HG02970 (cell line): ENCODE data around the gene KNL1.

Experiments used
- ATAC-seq: cut with Tn5 transposase; IDR thresholded peaks from one replicate; pipeline ENCODE4 v1.9.1; 2021; ENCODE audit warnings: mild to moderate bottlenecking, moderate library complexity, moderate number of reproducible peaks; ENCODE audit not compliant: unreplicated experiment, low FRiP score

KNL1 gene

DNA sequence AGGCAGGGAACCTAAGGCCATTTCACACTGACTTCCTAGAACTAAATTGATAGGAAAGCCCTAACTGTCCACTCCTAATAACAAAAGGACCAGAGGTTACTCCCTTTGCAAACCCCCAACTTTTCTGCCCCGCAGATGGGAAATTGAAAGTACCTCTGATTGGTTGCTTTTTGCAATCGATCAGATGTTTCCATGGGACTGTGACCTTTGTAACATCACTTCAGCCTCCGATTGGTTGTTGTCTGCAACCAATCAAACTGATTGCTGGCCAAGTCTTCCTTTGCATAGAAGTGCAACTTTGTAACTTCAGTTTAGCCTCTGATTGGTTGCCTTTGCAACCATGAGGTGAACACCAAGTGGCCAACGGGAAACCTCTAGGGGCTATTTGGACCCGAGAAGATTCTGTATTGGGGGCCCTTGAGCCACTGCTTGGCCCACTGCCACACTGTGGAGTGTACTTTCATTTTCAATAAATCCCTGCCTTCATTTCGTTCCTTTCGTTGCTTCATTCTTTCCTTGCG, 11.3 kb upstream of the KNL1 start:
- ATAC-seq, result no peak

DNA sequence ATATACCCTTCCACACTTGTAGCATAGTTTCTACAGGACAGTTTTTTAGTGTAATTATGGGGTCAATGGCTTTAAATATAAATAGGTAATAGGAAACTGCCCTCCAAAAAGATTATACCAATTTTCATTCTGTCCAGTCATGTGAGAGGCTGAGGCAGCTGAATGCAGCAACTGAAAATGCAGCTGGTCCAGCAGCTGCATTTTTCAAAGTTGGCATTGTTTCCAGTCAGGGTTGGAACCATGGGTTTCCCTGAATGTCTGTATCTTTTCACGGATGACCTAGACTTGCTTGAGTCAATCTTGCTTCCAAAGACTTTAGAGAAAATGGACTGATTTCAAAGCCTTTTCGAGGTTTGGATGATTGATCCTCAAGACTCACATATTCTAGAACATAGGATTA, 9.9 kb upstream of the KNL1 start:
- ATAC-seq, result no peak

DNA sequence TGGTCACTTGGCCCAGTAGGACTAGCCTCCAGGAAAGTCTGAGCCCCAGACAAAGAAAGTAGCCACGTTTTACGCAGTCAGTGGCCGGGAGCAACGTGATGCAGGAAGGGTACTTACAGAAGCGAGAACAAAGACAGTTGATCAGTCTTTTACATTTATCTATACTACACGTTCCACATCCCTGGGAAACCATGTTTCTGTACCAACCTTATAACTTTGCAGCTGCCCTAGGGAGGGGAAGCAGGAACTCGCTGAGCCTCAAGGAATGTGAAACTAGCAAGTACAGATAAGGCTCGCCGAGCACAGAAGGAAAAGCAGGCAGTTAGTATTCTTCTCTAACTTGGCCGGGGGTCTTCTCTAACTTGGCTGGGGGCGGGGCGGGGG, 3.4 kb upstream of the KNL1 start:
- no peak for ATAC-seq

DNA sequence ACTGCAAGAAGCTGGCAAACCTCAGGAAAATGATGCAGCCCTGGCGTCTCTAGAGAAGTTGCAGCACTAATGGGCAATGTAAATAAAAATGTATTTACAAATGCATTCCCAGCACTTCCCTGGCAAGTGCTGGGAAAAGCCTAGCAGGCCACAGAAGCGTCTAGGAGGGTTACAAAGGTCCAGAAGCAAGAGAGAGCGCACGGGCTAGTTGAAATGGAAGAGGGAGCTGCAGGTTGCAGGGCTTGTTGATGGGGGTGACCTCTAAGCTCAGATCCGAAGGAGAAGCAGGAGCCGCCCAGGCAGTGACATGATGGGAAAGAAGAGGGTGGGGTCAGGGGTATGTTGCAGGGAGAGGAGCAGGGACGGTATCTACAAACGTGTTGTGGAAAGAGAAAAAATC, 2.7 kb upstream of the KNL1 start:
- ATAC-seq, result no peak

DNA sequence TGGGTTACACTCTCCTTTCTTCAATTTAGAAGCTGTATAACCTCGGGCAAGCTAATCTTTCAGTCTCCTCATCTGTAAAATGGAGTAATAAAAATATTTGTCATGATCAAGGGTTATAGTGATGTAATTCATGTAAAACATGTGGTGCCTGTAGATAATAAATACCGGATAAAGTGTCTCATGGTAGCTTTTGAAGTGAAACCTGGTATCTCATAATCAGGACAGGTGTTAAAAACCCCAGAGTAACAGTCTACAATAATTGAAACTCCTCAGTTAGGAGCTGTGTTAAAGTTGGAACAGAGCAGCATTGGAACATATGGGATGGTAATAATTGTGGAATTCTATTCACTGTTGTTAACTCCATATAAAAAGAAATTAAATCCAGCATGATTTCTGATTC, 884 bp upstream of the KNL1 start:
- no peak for ATAC-seq

DNA sequence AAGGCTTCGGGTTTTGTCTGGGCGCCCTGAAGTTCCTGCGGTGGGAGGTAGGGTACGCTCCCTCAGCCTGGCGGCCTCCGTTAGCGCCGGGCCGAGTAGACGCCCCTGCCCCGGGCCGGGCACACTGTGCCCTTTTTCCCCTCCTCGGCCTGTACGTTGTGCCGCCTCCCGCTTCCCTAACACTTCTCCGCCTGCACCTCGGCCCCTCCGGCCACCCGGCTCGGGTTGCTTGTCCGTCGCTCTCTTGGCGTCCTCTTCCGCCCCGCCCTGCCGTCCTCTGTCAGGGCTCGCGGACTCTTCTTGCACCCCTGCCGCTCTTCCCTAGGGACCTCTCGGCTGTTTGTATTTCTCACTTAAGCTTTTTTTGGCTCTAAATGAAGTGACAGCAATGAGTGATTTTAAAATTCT, 384 bp downstream of the KNL1 start:
- peak; percentile 47 for ATAC-seq

DNA sequence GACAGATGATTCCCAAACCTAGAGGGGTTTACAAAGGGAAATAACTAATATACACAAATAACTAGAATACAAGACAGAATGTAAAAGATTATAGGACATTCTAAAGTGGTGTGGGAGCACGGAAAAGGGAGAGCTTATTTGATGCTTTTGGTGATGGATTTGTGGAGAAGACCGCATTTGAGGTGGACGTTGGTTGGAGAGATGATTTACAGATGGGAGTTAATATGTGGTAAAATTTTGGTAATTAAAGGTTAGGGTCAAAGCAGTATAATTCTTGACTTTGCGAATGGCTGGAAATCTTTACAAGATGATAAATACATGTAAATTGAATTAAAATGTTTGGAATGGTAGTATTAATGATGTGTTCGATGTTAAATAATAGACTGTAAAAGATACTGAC, 1.2 kb downstream of the KNL1 start:
- no peak for ATAC-seq

DNA sequence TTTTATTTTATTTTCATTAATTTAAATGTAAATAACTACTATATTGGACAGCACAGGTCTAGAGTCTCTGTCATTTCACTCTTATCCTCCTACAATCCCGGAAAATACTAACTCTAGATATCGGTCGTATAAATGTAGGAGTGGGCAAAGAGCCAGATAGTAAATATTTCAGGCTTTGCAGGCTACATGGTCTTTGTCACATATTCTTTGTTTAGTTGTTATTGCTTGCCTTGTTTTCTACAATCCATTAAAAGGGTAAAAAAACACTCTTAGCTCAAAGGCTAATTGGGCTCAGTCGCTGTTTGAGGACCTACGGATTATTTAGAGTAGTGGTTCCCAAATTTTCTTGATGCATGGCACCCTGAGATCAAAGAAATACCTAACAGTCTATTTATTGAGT, 1.7 kb downstream of the KNL1 start:
- ATAC-seq, result no peak

DNA sequence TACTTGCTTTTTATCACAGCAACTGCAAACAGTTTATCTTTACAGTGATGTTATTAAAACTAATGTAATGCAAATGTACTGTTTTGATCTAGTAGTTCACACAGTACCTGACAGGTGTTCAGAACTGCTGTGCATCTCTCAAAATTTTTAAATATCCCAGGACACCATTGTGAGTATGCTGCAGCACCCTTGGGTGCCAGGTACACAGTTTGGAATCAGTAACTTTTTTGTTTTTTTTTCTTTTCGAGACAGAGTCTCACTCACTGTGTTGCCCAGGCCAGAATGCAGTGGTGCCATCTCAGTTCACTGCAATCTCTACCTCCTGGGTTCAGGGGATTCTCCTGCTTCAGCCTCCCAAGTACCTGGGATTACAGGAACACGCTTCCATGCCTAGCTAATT, 3.0 kb downstream of the KNL1 start:
- no peak for ATAC-seq

DNA sequence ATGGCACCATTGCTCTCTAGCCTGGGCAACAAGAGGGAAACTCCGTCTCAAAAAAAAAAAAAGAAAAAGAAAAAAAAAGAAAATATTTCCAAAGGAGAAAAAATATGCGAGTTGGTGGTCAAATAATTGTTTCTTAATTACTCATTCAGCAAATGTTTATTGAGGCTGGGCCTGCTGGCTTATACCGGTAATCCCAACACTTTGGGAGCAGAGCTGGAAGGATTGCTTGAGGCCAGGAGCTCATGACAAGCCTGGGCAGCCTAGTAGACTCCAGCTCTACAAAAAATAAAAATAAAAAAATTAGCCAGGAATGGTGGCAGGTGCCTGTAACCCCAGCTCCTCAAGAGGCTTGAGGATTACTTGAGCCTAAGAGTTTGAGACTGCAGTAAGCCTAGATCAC, 4.1 kb downstream of the KNL1 start:
- ATAC-seq, result no peak

DNA sequence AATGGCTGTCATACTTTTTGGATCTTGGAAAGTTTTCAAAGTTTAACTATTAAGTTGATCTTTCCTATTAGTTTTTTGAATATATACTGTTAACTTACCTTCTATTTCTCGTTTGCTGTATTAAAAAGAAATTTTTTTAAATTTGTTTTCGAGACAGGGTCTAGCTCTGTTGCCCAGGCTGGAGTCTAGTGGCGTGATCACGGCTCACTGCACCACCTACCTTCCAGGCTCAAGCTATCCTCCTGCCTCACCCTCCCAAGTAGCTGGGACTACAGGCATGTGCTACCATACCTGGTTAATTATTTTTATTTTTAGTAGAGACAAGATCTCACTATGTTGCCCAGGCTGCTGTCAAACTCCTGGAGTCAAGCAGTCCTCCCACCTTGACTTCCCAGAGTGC, 4.6 kb downstream of the KNL1 start:
- ATAC-seq, result no peak

DNA sequence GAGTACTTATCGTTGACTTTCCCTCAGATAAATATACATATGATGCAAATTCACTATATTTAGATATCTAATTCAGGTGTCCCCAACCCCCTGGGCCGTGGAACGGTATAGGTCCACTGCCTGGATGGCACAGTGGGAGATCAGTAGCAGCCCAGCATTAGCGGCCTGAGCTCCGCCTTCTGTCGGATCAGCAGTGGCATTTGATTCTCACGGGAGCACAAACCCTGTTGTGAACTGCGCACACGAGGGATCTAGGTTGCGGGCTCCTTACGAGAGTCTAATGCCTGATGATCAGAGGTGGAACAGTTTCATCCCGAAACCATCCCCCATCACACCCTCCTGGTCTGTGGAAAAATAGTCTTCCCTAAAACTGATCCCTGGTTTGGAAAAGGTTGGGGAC, 6.9 kb downstream of the KNL1 start:
- no peak for ATAC-seq

DNA sequence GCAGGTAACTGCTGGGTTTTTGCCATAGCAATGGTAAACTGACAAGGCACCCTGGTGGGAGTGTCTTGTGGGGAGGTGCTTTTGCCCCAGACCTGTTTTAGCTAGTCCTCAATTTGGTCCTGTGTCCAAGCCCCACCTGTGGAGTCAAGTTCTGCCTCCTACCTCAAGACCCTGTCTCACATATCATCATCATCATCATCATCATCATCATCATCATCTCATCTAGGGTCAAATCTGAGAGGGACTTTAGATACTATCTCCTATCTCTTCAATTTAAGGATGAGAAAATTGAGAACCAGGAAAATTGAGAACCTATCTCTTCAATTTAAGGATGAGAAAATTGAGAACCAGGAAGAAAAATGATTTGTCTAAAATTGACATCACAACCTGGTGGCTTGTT, 9.9 kb downstream of the KNL1 start:
- no peak for ATAC-seq

DNA sequence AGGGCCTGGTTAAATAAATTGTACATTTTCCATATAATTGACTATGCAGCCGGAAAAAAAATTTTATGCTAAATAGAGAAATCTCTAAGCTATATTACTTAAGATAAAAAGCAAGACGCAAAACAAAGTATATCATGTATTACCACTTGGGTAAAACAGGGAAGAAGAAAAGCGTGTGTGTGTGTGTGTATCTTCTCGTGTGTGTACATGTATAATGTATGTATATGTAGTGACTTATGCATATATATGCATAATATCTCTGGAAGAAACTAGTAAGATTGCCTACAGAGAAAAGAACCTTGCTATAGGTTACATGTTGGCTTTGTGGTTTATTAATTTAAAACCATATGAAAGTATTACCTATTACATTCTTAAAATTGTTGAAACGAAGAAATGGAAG, 19.0 kb downstream of the KNL1 start:
- ATAC-seq, result no peak

DNA sequence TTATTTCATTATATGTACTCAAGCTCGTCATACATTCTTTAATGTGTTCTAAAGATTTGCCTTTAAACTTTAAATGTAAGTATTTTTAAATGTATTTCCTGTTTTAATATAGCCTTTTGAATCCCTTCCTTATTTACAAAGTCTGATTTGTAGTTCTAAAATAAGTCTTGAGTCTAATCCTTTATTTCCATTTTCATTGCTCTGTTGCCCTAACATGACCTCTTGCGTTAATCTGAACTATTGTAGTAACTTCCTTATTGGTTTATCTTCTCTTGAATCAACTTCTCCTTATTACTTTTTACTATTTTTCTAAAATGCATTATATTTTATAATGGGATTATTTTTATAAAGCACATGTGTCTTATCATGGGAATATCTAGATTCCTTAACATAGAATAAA, 24.0 kb downstream of the KNL1 start:
- ATAC-seq, result no peak

DNA sequence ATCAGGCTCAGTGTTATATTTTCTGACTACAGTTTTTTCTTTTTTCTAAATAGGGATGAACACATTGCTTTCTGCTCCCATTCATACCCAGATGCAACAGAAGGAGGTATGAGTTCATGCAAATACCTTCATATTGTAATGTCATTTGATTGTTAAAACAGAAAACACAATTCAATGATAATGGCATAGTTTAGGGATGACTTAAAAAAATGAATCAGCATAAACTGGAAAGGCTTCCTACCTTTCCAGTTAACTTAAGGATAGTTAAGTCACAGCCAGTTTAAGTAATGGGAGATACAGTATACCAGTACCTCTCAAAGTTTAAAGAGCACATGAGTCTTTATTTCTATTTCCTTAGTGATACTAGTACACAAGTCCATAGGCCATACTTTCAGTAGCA, 24.9 kb downstream of the KNL1 start:
- no peak for ATAC-seq

DNA sequence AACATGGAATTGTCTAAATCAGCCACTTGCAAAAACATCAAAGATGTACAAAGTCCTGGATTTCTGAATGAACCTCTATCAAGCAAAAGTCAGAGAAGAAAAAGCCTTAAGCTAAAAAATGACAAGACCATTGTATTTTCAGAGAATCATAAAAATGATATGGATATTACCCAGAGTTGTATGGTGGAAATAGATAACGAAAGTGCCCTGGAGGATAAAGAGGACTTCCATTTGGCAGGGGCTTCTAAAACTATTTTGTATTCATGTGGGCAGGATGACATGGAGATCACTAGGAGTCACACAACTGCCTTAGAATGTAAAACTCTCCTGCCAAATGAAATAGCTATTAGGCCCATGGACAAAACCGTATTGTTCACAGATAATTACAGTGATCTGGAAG, 29.3 kb downstream of the KNL1 start:
- no peak for ATAC-seq

DNA sequence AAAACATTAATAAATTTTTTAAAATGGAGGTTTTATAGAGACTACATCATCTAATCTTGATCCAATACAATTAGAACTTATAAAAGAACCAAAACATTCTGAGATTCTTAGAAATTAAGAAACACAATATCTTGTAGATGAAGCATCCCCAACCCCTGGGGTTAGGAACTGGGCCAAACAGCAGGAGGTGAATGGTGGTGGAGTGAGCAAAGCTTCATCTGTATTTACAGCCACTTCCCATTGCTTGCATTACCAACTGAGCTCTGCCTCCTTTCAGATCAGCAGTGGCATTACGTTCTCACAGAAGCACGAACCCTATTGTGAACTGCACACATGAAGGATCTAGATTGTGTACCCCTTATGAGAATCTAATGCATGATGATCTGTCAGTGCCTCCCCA, 36.3 kb downstream of the KNL1 start:
- ATAC-seq, result no peak

DNA sequence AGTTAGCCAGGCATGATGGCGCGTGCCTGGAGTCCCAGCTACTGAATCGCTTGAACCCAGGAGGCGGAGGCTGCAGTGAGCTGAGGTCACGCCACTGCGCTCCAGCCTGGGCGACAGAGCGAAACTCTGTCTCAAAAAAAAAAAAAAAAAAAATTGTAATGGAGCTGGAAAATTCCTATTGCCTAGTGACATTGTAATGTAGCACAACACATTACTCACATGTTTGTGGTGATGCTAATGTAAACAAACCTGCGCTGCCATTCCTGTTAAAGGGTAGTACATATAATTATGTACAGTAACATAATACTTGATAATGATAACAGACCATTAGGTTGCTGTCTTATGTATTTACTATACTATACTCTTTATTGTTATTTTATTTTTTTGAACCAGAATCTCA, 39.1 kb downstream of the KNL1 start:
- ATAC-seq, result no peak

DNA sequence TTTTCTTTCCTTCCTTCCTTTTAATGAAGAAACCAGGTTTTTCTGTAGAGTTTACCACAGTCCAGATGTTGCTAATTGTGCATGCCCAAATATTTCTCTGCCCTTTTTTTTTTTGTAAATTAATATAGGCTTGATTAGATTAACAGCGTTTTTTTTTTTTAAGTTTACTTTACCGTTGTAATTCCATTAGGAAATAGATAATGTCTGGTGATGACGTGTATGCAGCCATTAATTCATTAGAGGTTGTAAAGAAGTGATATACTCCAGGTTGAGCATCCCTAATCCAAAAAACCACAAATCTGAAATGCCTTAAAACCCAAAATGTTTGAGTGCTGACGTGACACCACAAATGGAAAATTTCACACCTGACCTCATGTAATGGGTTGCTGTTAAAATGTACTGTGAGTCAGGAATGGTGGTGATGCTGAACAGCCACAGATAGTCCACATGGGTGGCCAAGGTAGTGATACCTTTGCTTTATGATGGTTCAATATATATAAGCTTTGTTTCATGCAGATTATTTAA, 43.2 kb downstream of the KNL1 start:
- no peak for ATAC-seq

DNA sequence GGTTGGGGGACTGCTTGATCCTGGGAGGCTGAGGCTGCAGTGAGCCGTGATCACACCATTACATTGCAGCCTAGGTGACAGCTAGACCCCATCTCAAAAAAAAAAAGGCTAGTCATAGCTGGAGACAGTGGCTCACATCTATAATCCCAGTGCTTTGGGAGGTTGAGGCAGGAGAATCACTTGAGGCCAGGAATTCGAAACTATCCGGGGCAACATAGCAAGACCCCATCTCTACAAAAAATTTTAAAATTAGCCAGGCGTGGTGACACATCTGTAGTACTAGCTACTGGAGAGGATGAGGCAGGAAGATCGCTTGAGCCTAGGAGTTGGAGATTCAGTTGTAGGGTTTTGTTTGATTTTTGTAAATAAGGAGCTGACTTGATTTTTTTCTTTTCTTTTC, 45.6 kb downstream of the KNL1 start:
- no peak for ATAC-seq

DNA sequence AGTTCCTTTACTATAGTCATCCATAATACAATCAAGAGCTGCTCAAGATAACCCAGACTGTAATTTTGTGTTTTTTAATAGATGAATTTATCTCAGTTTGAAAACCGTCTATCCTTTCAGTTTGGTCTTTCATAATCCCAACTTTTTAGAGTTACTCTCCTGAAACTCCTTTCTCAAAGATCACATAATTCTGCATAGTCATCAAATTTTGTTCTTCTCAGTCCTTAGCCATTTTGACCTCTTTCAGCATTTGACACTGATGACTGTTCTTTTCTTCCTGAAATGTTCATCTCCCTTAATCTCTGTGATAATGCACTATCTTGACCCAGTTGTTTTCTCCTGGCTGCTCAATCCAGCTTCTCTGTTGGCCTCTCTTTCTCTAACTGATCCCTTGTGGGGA, 53.5 kb downstream of the KNL1 start:
- ATAC-seq, result no peak

DNA sequence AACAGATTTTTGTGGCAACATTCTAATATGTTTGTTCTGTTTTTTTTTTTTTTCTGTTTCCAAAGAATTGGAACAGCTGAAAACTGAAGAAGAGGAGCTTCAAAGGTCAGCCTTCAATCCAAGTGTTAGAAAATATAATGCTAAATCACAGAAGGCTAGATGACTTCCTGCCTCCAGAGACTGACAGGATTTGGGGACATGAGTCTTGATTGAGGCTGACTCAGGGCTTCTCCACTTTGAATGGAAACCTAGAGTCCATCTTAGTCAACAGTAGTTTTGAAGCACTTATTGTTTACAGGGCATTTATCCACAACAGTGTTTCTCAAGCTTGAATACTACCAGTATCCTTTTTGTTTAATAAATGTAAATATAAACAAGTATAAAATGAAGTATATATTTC, 56.4 kb downstream of the KNL1 start:
- no peak for ATAC-seq
